WTC11 (cell line): ENCODE measurements around the gene ALG6. TPM values are rescaled to one million over a fixed set of nuclear protein-coding genes. Genes with fewer than 3 reads are reported as not detected.
A peak's percentile ranks its signal among the peaks of the same experiment; 100 is the strongest.

ENCODE experiments used
- ATF1 ChIP-seq: sonication (generic); formaldehyde crosslinking; IDR thresholded peaks from 2 replicates; pipeline ENCODE4 v1.8.1; 2023; ENCODE audit warnings: mild to moderate bottlenecking, moderate library complexity, missing genetic modification reagents
- CREB1 ChIP-seq: sonication (generic); formaldehyde crosslinking; IDR thresholded peaks from 2 replicates; pipeline ENCODE4 v1.8.0; 2023; ENCODE audit warnings: mild to moderate bottlenecking, missing genetic modification reagents
- EMX1 ChIP-seq: fragments of 250-450 bp; sonication (Bioruptor Pico); IDR thresholded peaks from 2 replicates; pipeline ENCODE4 v1.8.0; 2021; ENCODE audit warnings: mild to moderate bottlenecking
- HMGA2 ChIP-seq: fragments of 250-450 bp; sonication (Bioruptor Pico); IDR thresholded peaks from 2 replicates; pipeline ENCODE4 v1.4.0; 2021; ENCODE audit warnings: mild to moderate bottlenecking, moderate library complexity
- KAT7 ChIP-seq: sonication (generic); formaldehyde crosslinking; IDR thresholded peaks from 2 replicates; pipeline ENCODE4 v1.8.1; 2023; ENCODE audit warnings: missing genetic modification reagents, mild to moderate bottlenecking, borderline replicate concordance
- MXD4 ChIP-seq: fragments of 250-450 bp; sonication (Bioruptor Pico); IDR thresholded peaks from 2 replicates; pipeline ENCODE4 v1.8.0; 2021; ENCODE audit warnings: mild to moderate bottlenecking, moderate library complexity, borderline replicate concordance
- NR1H2 ChIP-seq: sonication (generic); formaldehyde crosslinking; IDR thresholded peaks from 2 replicates; pipeline ENCODE4 v1.9.0; 2021; ENCODE audit warnings: mild to moderate bottlenecking, moderate library complexity, missing genetic modification reagents
- OVOL2 ChIP-seq: fragments of 250-450 bp; sonication (Bioruptor Pico); IDR thresholded peaks from 2 replicates; pipeline ENCODE4 v1.9.0; 2021; ENCODE audit warnings: mild to moderate bottlenecking, borderline replicate concordance
- RELA ChIP-seq: sonication (generic); formaldehyde crosslinking; IDR thresholded peaks from 2 replicates; pipeline ENCODE4 v1.8.1; 2022; ENCODE audit warnings: missing genetic modification reagents, mild to moderate bottlenecking, borderline replicate concordance
- SMAD3 ChIP-seq: sonication (generic); formaldehyde crosslinking; IDR thresholded peaks from 2 replicates; pipeline ENCODE4 v1.8.0; 2022; ENCODE audit warnings: missing genetic modification reagents, mild to moderate bottlenecking, borderline replicate concordance
- ZBTB21 ChIP-seq: sonication (generic); formaldehyde crosslinking; IDR thresholded peaks from 2 replicates; pipeline ENCODE4 v1.8.1; 2023; ENCODE audit warnings: mild to moderate bottlenecking, missing genetic modification reagents, borderline replicate concordance
- ZNF138 ChIP-seq: sonication (generic); formaldehyde crosslinking; conservative IDR thresholded peaks from 2 replicates; pipeline ENCODE4 v1.8.1; 2022; ENCODE audit warnings: mild to moderate bottlenecking, moderate library complexity, missing genetic modification reagents
- ZNF263 ChIP-seq: sonication (generic); formaldehyde crosslinking; IDR thresholded peaks from 2 replicates; pipeline ENCODE4 v1.8.1; 2022; ENCODE audit warnings: low read depth, mild to moderate bottlenecking, moderate library complexity, missing genetic modification reagents
- ZNF416 ChIP-seq: fragments of 250-450 bp; sonication (Bioruptor Pico); IDR thresholded peaks from 2 replicates; pipeline ENCODE4 v1.9.0; 2021; ENCODE audit warnings: mild to moderate bottlenecking, inconsistent platforms
- total RNA-seq: library from RNA; stranded (reverse); gene quantifications from 3 replicates; pipeline ENCODE4 v1.2.3, GENCODE V29; 2021
- TF ChIP-seq, protein P1 (sequence below): sonication (generic); formaldehyde crosslinking; IDR thresholded peaks from 2 replicates; pipeline ENCODE4 v1.8.0; 2023; ENCODE audit warnings: missing genetic modification reagents
- TF ChIP-seq, protein P2 (sequence below): sonication (generic); formaldehyde crosslinking; conservative IDR thresholded peaks from 2 replicates; pipeline ENCODE4 v1.8.1; 2022; ENCODE audit warnings: mild to moderate bottlenecking, missing genetic modification reagents
- TF ChIP-seq, protein P3 (sequence below): sonication (generic); formaldehyde crosslinking; IDR thresholded peaks from 2 replicates; pipeline ENCODE4 v1.8.0; 2022; ENCODE audit warnings: mild to moderate bottlenecking, missing genetic modification reagents
- TF ChIP-seq, protein P4 (sequence below): fragments of 250-450 bp; sonication (Bioruptor Pico); IDR thresholded peaks from 2 replicates; pipeline ENCODE4 v1.9.0; 2021; ENCODE audit warnings: mild to moderate bottlenecking
- TF ChIP-seq, protein P5 (sequence below): fragments of 250-450 bp; sonication (Bioruptor Pico); IDR thresholded peaks from 2 replicates; pipeline ENCODE4 v1.9.0; 2021; ENCODE audit warnings: mild to moderate bottlenecking
- TF ChIP-seq, protein P6 (sequence below): sonication (generic); formaldehyde crosslinking; IDR thresholded peaks from 2 replicates; pipeline ENCODE4 v1.8.0; 2022; ENCODE audit warnings: mild to moderate bottlenecking, missing genetic modification reagents
- TF ChIP-seq, protein P7 (sequence below): fragments of 250-450 bp; sonication (Bioruptor Pico); IDR thresholded peaks from 2 replicates; pipeline ENCODE4 v1.9.0; 2021; ENCODE audit warnings: mild to moderate bottlenecking, borderline replicate concordance
- TF ChIP-seq, protein P8 (sequence below): sonication (generic); formaldehyde crosslinking; IDR thresholded peaks from 2 replicates; pipeline ENCODE4 v1.8.0; 2022; ENCODE audit warnings: mild to moderate bottlenecking, missing genetic modification reagents
- TF ChIP-seq, protein P9 (sequence below): sonication (generic); formaldehyde crosslinking; IDR thresholded peaks from 2 replicates; pipeline ENCODE4 v1.8.1; 2023; ENCODE audit warnings: mild to moderate bottlenecking, missing genetic modification reagents, moderate library complexity

Gene ALG6
- total RNA-seq, 1 experiment from 2014 or later = 17.6 TPM

DNA sequence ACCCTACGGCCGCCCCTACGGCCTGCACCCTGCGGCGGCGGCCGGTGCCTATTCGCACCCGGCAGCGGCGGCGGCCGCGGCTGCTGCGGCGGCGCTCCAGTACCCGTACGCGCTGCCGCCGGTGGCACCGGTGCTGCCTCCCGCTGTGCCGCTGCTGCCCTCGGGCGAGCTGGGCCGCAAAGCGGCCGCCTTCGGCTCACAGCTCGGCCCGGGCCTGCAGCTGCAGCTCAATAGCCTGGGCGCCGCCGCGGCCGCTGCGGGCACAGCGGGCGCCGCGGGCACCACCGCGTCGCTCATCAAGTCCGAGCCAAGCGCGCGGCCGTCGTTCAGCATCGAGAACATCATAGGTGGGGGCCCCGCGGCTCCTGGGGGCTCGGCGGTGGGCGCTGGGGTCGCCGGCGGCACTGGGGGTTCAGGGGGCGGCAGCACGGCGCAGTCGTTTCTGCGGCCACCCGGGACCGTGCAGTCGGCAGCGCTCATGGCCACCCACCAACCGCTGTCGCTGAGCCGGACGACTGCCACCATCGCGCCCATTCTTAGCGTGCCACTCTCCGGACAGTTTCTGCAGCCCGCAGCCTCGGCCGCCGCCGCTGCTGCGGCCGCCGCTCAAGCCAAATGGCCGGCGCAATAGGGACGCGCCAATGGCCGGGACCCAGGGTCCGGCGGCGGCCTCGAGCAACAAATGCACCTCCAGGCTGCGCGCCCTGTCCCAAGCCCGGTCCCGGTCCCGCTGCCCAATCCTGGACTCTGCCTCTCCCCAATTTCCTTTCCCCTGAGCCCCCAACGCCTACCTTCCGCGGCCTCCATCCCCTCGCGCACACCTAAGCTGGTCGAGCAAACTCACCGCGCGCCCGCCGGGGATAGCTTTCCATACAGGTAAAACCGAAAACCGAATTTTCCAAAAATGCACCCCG is 43.3 kb upstream of the ALG6 start (continued):
- TF ChIP-seq, protein P1, sequence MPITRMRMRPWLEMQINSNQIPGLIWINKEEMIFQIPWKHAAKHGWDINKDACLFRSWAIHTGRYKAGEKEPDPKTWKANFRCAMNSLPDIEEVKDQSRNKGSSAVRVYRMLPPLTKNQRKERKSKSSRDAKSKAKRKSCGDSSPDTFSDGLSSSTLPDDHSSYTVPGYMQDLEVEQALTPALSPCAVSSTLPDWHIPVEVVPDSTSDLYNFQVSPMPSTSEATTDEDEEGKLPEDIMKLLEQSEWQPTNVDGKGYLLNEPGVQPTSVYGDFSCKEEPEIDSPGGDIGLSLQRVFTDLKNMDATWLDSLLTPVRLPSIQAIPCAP (CRISPR knock-in tag) = no peak
- TF ChIP-seq NR1H2 (CRISPR knock-in tag) = no peak
- TF ChIP-seq EMX1 (CRISPR knock-in tag) = no peak
- TF ChIP-seq, protein P2, sequence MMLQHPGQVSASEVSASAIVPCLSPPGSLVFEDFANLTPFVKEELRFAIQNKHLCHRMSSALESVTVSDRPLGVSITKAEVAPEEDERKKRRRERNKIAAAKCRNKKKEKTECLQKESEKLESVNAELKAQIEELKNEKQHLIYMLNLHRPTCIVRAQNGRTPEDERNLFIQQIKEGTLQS (CRISPR knock-in tag) = no peak
- TF ChIP-seq SMAD3 (CRISPR knock-in tag) = no peak
- TF ChIP-seq, protein P3, sequence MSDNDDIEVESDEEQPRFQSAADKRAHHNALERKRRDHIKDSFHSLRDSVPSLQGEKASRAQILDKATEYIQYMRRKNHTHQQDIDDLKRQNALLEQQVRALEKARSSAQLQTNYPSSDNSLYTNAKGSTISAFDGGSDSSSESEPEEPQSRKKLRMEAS (CRISPR knock-in tag) = no peak
- TF ChIP-seq, protein P4, sequence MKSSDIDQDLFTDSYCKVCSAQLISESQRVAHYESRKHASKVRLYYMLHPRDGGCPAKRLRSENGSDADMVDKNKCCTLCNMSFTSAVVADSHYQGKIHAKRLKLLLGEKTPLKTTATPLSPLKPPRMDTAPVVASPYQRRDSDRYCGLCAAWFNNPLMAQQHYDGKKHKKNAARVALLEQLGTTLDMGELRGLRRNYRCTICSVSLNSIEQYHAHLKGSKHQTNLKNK = no peak
- TF ChIP-seq RELA = no peak
- TF ChIP-seq ZNF416 (CRISPR knock-in tag) = no peak
- TF ChIP-seq, protein P5, sequence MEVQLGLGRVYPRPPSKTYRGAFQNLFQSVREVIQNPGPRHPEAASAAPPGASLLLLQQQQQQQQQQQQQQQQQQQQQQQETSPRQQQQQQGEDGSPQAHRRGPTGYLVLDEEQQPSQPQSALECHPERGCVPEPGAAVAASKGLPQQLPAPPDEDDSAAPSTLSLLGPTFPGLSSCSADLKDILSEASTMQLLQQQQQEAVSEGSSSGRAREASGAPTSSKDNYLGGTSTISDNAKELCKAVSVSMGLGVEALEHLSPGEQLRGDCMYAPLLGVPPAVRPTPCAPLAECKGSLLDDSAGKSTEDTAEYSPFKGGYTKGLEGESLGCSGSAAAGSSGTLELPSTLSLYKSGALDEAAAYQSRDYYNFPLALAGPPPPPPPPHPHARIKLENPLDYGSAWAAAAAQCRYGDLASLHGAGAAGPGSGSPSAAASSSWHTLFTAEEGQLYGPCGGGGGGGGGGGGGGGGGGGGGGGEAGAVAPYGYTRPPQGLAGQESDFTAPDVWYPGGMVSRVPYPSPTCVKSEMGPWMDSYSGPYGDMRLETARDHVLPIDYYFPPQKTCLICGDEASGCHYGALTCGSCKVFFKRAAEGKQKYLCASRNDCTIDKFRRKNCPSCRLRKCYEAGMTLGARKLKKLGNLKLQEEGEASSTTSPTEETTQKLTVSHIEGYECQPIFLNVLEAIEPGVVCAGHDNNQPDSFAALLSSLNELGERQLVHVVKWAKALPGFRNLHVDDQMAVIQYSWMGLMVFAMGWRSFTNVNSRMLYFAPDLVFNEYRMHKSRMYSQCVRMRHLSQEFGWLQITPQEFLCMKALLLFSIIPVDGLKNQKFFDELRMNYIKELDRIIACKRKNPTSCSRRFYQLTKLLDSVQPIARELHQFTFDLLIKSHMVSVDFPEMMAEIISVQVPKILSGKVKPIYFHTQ (CRISPR knock-in tag) = no peak
- TF ChIP-seq, protein P6, sequence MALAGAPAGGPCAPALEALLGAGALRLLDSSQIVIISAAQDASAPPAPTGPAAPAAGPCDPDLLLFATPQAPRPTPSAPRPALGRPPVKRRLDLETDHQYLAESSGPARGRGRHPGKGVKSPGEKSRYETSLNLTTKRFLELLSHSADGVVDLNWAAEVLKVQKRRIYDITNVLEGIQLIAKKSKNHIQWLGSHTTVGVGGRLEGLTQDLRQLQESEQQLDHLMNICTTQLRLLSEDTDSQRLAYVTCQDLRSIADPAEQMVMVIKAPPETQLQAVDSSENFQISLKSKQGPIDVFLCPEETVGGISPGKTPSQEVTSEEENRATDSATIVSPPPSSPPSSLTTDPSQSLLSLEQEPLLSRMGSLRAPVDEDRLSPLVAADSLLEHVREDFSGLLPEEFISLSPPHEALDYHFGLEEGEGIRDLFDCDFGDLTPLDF (CRISPR knock-in tag) = no peak
- TF ChIP-seq, protein P7, sequence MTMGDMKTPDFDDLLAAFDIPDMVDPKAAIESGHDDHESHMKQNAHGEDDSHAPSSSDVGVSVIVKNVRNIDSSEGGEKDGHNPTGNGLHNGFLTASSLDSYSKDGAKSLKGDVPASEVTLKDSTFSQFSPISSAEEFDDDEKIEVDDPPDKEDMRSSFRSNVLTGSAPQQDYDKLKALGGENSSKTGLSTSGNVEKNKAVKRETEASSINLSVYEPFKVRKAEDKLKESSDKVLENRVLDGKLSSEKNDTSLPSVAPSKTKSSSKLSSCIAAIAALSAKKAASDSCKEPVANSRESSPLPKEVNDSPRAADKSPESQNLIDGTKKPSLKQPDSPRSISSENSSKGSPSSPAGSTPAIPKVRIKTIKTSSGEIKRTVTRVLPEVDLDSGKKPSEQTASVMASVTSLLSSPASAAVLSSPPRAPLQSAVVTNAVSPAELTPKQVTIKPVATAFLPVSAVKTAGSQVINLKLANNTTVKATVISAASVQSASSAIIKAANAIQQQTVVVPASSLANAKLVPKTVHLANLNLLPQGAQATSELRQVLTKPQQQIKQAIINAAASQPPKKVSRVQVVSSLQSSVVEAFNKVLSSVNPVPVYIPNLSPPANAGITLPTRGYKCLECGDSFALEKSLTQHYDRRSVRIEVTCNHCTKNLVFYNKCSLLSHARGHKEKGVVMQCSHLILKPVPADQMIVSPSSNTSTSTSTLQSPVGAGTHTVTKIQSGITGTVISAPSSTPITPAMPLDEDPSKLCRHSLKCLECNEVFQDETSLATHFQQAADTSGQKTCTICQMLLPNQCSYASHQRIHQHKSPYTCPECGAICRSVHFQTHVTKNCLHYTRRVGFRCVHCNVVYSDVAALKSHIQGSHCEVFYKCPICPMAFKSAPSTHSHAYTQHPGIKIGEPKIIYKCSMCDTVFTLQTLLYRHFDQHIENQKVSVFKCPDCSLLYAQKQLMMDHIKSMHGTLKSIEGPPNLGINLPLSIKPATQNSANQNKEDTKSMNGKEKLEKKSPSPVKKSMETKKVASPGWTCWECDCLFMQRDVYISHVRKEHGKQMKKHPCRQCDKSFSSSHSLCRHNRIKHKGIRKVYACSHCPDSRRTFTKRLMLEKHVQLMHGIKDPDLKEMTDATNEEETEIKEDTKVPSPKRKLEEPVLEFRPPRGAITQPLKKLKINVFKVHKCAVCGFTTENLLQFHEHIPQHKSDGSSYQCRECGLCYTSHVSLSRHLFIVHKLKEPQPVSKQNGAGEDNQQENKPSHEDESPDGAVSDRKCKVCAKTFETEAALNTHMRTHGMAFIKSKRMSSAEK = no peak
- TF ChIP-seq OVOL2 (CRISPR knock-in tag) = no peak
- TF ChIP-seq CREB1 = no peak
- TF ChIP-seq, protein P8, sequence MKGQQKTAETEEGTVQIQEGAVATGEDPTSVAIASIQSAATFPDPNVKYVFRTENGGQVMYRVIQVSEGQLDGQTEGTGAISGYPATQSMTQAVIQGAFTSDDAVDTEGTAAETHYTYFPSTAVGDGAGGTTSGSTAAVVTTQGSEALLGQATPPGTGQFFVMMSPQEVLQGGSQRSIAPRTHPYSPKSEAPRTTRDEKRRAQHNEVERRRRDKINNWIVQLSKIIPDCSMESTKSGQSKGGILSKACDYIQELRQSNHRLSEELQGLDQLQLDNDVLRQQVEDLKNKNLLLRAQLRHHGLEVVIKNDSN (CRISPR knock-in tag) = no peak; the same call in none of the 2 replicates
- TF ChIP-seq ATF1 (CRISPR knock-in tag) = no peak
- TF ChIP-seq ZNF263 = no peak
- TF ChIP-seq ZBTB21 (CRISPR knock-in tag) = no peak
- TF ChIP-seq MXD4 = no peak
- no peak for TF ChIP-seq ZNF138 (CRISPR knock-in tag)
- no peak for TF ChIP-seq HMGA2
- 0 out of 2 replicates have a peak, but pooled peaks have one; percentile 47 for TF ChIP-seq KAT7 (CRISPR knock-in tag)
- TF ChIP-seq, protein P9, sequence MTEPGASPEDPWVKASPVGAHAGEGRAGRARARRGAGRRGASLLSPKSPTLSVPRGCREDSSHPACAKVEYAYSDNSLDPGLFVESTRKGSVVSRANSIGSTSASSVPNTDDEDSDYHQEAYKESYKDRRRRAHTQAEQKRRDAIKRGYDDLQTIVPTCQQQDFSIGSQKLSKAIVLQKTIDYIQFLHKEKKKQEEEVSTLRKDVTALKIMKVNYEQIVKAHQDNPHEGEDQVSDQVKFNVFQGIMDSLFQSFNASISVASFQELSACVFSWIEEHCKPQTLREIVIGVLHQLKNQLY (CRISPR knock-in tag) = no peak
